GM21528 (cell line): ENCODE measurements around the gene ARHGAP28.
"Not testable (repeated sequence)": the region's sequence is repeated elsewhere in the genome, so short reads cannot be mapped to it uniquely, and the experiment has no call there.

Source experiments
- ATAC-seq: cut with Tn5 transposase; IDR thresholded peaks from one replicate; pipeline ENCODE4 v1.9.1; 2021; ENCODE audit warnings: mild to moderate bottlenecking, moderate library complexity; ENCODE audit not compliant: unreplicated experiment, low FRiP score

The ARHGAP28 gene

DNA sequence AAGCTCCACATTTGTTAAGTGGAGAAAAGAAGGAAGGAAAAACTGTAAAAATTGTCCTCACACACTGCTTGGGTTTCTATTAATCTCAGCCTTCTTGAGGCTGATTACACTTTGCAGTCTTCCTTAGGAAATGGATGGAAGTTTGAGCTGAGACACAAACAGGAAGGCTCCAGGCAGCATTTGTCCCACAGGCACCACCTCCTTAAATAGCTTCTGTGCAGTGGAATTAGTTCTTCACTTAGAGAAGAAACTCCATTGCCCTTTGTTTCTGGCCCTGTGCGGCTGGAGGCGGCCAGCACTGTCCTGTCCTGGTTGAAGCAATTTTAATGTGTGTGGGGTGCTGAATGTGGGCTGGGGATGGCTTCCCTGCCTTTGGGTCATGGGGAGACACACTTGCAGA is 44.3 kb downstream of the ARHGAP28 start:
- no peak for ATAC-seq

DNA sequence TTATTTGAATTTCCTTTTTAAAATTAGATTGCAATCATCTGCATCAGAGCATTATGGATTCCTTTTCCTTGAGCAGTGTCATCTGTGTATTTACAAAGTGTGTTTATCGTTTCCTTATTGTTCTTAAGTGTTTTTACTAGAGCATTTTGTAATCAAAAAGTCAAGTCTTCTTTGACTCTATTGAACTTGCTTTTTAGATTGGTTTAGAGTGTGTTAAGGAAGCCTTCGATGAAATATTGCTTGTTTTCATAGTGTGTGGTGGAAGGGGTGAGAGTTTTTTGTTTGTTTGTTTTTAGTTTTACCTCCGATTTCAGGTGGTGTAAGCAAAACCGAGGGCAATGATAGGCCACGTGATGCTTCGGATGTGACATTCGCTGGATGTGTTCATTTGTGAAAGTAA is 45.7 kb downstream of the ARHGAP28 start:
- no peak for ATAC-seq

DNA sequence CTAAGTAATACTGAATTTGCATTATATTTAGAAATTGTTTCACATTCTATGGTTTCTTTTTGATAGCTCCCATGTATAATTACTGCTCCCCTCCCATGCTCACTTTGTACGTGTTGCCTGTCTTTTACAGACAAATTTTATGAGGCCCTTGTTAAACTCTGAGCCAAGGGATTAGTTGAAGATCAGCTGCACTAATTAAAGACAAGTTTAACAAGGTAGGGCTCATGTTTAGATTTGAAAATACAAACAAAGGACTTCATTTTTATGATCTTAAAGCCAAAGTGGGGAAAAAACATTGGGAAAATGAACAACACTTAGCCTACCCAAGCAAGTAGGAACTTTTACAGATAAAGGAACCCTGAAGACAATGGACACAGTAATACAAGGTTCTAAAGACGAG is 46.2 kb downstream of the ARHGAP28 start:
- ATAC-seq = no peak

DNA sequence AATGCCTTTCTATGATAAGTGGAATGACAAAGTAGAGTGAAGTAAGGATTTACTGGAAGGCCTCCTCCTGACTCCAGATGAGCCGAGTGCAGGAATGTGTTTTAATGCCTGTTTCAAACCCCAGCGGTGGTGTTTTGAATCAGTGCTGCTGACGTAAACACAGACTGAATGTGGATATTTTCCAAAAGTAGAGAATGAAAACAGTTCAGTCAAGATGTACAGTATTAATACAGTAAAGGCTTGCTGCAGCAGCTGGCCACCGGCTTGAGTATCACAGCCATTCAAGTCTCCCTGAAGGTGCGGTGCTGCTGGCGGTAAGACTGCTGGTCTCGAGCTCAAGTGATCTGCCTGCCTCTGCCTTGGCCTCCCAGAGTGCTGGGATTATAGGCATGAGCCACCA is 46.7 kb downstream of the ARHGAP28 start:
- ATAC-seq = no peak

DNA sequence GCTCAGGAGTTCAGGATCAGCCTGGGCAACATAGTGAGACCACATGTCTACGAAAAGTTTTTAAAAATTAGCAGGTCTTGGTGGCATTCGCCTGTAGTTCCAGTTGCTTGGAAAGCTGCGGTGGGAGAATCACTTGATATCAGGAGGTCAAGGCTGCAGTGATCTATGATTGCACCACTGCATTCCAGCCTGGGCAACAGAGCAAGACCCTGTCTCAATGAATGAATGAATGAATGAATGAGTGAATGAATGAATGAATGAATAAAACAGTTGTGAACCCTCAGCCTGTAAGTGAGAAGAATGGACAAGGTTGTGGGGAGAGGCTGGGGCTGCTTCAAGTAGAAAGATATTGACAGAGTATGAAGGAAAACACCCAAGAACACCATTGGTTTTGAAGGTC is 48.0 kb downstream of the ARHGAP28 start:
- ATAC-seq = no peak

DNA sequence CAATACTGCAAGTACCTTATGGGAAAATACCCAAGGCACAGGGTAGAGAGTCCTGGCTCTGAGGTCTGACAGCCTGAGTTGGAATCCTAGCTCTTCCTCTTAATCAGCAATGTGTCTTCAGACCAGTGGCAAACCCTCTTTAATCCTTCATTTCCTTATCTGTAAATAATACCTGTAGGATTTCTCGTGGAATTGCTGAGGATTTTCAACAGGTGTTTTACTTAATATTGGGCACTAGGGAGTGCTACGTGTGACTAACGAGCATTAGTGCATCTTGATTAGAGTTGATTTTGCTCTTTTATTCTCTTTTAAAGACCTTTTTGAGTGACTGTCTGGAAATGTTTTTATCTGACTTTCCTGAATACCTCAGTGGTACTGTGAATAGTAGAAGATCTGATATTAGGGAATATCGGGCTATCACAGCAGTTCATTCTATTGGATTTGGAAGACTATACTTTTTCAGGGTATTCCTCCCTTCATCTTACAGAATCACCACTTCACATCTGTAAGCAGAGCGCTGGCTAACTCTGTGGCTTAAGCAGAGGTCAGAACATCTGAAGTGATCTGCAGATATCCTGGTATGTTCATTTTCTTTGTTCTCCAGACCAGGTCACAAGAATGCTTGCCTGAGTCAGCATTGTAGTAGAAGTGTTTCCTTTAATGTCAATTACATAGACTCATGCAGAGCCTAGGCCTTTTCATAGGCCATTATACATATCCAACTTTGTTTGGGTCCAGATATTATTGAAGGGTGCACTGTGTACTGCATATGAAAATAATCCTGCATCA is 49.1 kb downstream of the ARHGAP28 start:
- ATAC-seq = no peak

DNA sequence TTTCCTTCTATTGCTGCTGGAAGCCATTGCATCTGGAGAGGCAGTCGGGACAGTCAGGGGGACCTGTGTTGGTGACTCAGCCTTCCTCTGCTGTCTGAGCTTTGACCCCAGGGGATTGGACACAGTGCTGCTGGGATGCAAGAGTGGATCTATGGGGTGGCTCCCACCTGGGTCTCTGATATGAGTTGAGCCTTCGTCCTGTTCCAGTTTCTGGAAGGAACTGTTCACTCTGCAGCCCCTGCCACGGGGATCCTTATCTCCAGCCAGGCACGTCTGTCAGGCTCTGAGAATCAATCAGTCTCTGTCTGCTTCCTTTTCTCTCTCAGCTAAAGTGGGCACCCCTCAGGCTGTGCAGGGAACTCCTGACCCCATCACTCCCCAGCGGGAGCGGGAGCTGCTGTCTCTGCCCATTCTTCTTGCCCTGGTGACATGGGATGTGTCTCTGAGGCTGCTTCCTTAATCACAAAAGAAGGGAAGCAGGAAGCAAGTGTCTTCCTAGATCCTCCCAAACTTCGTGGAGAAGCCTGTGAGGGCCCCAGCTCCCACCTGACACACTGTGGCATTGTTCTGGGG is 51.7 kb downstream of the ARHGAP28 start:
- ATAC-seq = no peak

DNA sequence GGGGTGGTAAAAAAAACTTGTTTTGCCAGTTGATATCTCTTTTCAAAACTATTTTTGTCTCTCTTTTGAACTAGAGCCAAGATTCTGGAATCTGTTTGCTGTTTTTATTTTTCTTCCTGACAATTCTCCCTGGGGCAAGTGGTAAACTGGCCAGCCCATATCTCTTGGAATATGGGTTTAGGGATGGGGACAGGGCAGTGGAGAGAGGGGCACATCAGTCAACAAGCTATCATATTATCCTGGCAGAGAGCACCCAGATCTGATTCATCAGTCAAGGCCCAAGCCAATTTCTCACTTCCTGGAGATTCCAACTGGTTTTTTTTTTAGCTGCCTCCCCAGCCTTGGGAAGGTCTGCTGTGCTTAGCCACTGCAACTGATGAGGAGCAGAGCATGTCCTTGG is 52.3 kb downstream of the ARHGAP28 start:
- no peak for ATAC-seq

DNA sequence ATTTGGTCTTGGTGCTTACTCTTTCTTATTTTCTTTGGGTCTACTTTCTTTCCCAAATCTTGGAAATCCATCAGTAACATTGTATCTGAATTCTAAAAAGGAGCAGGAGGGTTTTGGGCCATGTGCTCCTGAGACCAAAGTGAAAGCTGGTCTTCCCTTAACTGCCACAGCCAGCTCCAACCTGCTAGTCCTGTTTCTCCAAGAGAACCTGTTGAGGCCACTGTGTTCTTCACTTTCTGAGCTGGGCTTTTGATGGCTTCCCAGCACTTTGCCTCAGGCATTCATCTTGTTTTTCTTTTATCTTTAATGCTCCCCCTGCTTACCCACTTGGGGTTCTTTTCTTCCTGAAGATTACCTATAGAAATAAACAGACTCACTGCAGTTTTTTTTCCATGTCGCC is 53.3 kb downstream of the ARHGAP28 start:
- no peak for ATAC-seq

DNA sequence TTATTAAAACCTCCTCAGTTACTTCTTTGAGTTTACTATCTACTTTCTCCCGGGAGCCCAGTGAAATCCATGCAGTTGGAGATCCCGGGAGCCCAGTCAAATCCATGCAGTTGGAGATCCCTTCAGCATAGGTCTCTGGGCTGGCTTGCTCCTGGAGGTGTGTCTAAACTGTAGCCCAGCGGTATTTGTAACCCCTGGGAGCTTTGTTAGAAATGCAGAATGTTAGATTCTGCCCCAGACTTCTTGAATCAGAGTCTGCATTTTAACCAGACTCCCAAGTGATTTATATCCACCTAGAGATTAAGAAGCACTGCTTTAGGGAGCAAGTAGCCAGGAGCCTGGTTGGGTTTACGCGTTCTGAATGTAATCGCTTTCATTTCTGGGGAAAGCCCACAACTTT is 54.5 kb downstream of the ARHGAP28 start:
- no peak for ATAC-seq

DNA sequence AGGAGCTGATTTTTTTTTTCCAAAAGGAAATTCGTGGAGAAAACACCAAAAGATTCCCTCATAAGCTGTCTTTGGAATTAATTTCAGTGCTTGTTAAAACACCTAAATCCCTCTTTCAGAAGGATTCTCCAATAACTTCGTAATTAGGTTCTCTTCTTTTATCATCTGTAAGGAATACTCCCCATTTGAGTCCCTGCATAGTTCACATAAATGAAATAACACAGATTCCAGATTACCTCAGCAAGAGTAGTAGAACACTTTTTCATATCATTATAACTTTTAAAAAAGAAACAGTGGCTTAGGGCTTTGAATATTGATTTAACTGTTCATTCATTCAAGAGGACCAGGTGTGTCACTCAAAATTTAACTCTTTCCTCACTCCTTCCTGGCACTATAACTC is 55.5 kb downstream of the ARHGAP28 start:
- ATAC-seq = no peak

DNA sequence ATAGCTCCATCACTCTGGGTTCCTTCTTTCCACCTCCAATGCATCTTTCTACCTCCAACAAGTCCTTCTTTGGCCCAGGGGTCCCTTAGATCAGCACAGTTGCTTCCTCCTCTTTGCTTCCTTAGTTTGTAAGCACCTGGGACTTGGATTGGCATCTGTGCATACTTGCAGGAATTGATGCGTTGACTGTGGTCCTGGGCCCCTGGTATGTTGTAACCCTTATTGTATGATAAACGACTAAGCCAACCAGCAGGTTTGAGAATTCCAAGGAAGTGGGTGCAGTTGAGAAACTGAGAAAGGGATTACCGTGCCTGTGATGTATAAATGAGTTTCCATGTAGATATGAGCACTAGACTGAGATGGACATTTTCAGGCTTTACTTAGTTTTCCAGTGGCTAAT is 55.9 kb downstream of the ARHGAP28 start:
- no peak for ATAC-seq

DNA sequence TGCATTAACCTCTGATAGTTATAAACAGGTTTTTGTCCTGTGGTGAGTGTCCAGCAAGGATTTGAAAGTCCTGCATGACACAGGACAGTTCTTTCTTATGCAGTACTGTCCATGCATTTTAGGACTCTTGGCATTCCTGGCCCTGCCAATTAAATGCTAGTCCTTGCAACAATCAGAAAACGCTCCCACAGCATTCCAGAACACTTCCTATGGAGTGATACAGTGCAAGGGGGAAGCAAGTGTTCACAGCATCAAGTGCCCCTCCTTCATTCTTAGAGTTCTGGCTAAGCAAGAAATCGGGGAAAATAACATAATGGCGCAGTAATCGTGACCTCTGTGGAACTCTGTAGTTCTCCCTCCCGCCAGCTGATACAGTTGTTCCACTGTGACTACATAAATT is 62.9 kb downstream of the ARHGAP28 start:
- ATAC-seq = no peak

DNA sequence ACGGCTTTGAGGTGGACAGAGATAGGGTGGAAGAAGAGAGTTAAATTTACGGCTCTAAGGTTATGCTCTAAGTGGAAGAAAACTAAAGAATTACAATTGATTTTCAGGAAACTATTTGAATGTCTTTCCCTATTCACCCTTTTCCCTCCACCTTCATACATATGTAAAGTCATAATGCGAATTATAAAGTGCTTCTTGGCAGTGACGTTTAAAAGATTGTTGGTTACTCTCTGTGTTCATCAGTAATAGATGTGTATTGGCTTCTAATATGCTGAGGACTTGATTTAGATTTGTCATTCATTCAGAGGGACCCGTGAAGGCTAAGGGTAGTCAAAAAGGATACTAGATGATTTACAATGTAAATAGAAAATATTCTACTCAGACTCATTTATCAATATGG is 63.9 kb downstream of the ARHGAP28 start:
- no peak for ATAC-seq

DNA sequence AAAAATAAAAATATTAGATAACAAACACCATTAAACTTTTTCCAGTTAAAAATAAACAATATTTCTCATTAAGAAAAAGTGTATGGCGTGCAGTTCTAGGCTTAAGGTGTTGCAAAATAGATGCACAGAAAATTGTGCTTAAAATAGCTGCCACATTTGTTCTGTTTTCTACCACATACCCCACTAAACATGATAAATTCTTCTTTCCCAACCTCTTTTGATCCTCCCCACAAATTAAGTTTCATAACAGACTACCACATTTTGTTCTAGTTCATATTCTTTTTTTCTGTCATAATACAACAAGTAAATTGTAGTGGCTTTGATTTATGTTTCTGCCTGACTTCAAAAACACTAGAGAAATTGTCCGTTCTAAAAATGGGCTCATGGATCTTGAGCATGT is 64.5 kb downstream of the ARHGAP28 start:
- ATAC-seq = no peak

DNA sequence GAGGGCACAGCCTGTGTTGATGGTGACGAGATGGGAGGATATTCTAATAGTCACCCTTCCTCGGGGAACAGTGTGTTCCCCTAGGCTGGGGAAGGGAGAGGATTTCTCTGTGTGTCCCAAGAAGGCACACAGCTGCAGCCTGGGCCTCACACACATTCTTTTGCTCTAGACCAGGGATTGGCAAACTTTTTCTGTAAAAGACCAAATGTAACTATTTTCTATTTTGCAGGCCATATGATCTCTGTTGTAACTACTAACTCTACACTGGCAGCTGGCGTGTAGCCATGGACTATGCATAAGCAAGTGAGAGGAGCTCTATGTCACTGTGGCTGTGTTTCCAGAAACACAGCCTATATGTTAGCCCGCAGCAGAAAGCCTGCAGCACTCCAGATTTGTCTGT is 65.8 kb downstream of the ARHGAP28 start:
- no peak for ATAC-seq

DNA sequence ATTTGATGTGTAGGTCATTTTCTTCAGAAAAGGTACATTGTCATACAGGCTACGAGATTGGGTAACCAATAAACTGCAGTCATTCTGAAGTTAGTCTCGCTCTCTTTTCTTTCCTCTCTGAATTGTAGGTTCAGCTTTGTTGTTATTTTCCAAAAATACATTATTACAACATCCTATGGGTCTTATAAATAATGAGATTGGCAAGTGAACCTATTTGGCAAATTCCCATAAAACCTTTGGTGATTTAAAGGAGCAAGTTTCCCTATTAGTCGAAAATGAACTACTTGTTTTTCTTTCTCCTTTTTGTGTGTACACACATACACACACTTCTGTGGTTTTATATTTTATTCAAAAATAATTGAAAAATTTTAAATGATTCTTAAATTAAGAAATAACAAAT is 67.0 kb downstream of the ARHGAP28 start:
- ATAC-seq = no peak

DNA sequence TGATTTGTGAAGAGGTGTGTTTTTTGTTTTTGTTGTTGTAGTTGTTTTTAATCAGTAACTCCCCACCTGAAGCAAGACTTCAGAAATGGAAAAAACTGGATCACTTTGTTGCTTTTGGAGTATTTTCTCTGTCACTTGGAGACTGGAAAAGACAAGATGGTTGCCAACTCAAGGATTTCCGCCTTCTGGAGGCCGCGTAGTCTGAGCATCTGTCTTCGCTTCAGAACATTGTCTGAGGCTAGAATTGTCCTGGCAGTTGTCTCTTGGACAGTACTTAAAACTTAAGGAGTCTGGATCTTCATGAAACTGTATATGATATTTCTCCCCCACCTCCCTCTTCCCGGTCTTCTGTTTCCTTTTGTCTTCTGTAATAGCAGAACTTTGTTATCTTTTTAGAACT is 67.7 kb downstream of the ARHGAP28 start:
- no peak for ATAC-seq

DNA sequence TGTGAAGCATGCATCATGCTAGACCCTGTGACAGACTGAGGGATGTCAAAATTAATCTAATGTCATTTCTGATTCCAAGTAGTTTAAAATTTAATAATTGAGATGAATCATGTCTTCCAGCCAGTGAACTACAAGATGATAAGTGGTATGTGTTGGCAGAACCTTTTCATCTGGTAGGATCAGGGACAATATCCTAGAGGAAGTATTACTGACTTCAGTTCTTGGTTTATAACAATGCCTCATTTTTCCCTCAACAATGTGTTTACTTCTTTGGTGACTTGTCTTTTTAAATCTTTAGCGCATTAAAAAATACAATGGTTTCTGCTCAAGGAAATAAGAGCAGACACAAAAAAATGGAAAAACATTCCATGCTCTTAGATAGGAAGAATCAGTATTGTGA is 69.4 kb downstream of the ARHGAP28 start:
- no peak for ATAC-seq

DNA sequence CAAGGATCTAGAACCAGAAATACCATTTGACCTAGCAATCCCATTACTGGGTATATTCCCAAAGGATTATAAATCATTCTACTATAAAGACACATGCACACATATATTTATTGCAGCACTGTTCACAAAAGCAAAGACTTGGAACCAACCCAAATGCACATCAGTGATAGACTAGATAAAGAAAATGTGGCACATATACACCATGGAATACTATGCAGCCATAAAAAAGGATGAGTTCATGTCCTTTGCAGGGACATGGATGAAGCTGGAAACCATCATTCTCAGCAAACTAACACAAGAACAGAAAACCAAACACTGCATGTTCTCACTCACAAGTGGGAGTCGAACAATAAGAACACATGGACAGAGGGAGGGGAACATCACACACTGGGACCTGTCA is 70.8 kb downstream of the ARHGAP28 start:
- ATAC-seq = not testable (repeated sequence)

DNA sequence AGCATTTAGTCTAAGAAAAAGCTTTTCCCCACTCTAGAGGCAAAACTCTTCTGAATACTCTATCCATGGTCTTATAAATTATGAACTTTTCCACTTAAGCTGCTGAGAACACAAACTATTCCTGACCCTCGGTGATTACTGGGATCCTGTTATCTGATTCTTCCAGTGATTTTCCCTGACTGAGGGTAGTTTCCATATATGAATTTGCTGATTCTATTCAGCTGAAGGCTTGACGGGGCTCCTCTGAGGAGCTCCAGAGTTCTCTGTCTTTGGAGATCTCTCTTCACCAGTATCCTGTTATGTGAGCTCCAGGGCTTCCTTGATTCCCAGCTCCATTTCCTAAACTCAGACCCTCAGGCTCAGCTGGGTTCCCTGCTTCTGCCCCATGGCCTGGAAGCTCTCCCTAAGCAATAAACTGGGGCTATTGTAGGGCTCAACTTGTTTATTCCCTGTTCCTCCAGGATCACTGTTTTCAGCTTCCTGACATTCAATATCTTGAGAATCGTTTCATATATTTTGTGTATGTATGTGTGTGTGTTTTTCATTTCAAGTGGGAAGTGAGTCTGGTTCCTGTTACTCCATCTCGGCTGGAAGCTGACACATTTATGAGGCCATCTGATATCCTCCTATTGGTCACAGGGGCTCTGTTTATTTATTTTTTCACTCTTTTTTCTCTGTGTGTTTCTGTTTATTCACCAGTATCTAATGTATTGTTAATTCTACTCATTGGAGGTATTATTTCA is 78.2 kb downstream of the ARHGAP28 start:
- no peak for ATAC-seq

DNA sequence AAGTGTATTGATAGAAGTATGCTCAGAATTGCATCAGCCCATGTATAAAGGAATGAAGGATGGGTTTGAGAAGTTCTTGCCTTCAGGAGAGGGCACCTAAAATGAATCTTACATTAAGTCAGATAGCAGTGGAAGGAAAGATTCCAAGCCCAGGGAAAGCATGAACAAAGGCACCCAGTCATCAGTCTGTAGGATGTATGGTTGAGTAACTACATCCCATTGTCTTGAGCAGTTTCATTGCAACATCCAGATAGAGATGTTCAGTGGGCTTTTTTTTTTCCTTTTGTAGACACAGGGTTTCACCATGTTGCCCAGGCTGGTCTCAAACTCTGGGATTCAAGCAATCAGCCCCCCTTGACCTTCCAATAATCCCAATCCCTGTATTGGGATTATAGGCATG is 80.7 kb downstream of the ARHGAP28 start:
- ATAC-seq = no peak
